Ovary (tissue), 3 donors: ENCODE results near the gene FBXL19.

ENCODE experiments used
- CTCF ChIP-seq, 3 donors: fragments of 450-650 bp in 2 of 3; fragments of 200-600 bp in 1 of 3; IDR thresholded peaks; one replicate each; pipeline versions ENCODE4 v1.5.1 to v1.8.0; 2016 to 2022; ENCODE audit warnings: antibody characterized with exemption in 3 of 3, mild to moderate bottlenecking in 1 of 3
- POLR2A ChIP-seq: fragments of 450-650 bp; IDR thresholded peaks from one replicate; pipeline ENCODE4 v1.6.1; 2017; ENCODE audit warnings: antibody characterized with exemption, mild to moderate bottlenecking, moderate library complexity
- donor health status: DM: no; HTN: no; CAD: no.

DNA sequence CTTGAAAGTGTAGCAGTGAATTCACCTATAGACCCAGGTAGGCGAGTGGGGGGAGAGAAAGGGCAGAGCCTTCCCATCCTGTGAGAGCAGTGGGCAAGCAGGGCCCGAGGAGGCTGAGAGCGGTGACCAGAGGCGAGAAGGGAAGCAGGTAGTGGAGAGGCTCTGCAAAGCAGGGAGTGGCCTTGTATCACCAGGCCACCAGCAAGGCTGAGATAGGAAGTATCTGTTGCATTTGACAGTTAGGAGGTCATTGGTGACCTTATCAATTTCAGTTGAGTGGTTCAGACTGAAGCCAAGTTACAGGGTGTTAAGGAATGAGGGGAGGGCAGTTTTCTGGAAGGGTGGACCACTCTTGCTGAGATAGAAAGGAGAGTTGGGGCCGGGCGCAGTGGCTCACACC is 51.0 kb downstream of the FBXL19 start:
- TF ChIP-seq CTCF (IDR thresholded peaks at IDR 0.05) = no peak
- no peak for TF ChIP-seq POLR2A
